OCI-LY1 (cell line): ENCODE measurements around the gene RUVBL2.

Source experiments
- H2AFZ ChIP-seq: fragments of 200-600 bp; sonication (generic), shearing (Covaris generic); 2 replicates; pipeline ENCODE4 v1.6.0; 2014; ENCODE audit warnings: antibody characterized with exemption, mild to moderate bottlenecking, low read length
- H3F3A ChIP-seq: fragments of 200-600 bp; sonication (generic), shearing (Covaris generic); 2 replicates; pipeline ENCODE4 v1.6.0; 2014; ENCODE audit warnings: mild to moderate bottlenecking, antibody characterized with exemption, low read length, moderate library complexity; ENCODE audit not compliant: insufficient read depth
- H3K27ac ChIP-seq: fragments of 200-600 bp; sonication (generic); 2 replicates; pipeline ENCODE4 v1.5.1; 2014; ENCODE audit warnings: low read length, mixed run types, mild to moderate bottlenecking, low read depth; ENCODE audit not compliant: poor library complexity, severe bottlenecking
- H3K27me3 ChIP-seq: fragments of 200-600 bp; sonication (generic); 2 replicates; pipeline ENCODE4 v1.6.0; 2014; ENCODE audit warnings: antibody characterized with exemption, mild to moderate bottlenecking, low read length, moderate library complexity; ENCODE audit not compliant: insufficient read depth
- H3K36me3 ChIP-seq: fragments of 200-600 bp; sonication (generic); 2 replicates; pipeline ENCODE4 v1.6.1; 2014; ENCODE audit warnings: mild to moderate bottlenecking, antibody characterized with exemption, low read length, moderate library complexity, mixed read lengths; ENCODE audit not compliant: insufficient read depth
- H3K4me1 ChIP-seq: fragments of 200-600 bp; sonication (generic); 2 replicates; pipeline ENCODE4 v1.5.1; 2014; ENCODE audit warnings: mild to moderate bottlenecking, low read length, moderate library complexity; ENCODE audit not compliant: insufficient read depth, severe bottlenecking
- H3K4me2 ChIP-seq: fragments of 200-600 bp; sonication (generic), shearing (Covaris generic); 2 replicates; pipeline ENCODE4 v1.6.1; 2014; ENCODE audit warnings: low read length
- H3K4me3 ChIP-seq: fragments of 200-600 bp; sonication (generic); 2 replicates; pipeline ENCODE4 v1.5.1; 2014; ENCODE audit warnings: low read length, low read depth, mild to moderate bottlenecking, mixed read lengths; ENCODE audit not compliant: poor library complexity, severe bottlenecking
- H3K79me2 ChIP-seq: fragments of 200-600 bp; shearing (Covaris generic); 2 replicates; pipeline ENCODE4 v1.6.1; 2016; ENCODE audit warnings: mixed run types, low read length, mixed read lengths; ENCODE audit not compliant: insufficient read depth
- H3K9ac ChIP-seq: fragments of 200-600 bp; sonication (generic), shearing (Covaris generic); 2 replicates; pipeline ENCODE4 v1.6.1; 2014; ENCODE audit warnings: mild to moderate bottlenecking, low read length, mixed read lengths
- H3K9me2 ChIP-seq: fragments of 200-600 bp; sonication (generic), shearing (Covaris generic); 2 replicates; pipeline ENCODE4 v1.6.1; 2014; ENCODE audit warnings: low read depth, mild to moderate bottlenecking, low read length, mixed read lengths
- H3K9me3 ChIP-seq: fragments of 200-600 bp; shearing (Covaris generic); 2 replicates; pipeline ENCODE4 v1.6.1; 2014; ENCODE audit warnings: low read length, mixed read lengths
- H4K20me1 ChIP-seq: fragments of 200-600 bp; sonication (generic), shearing (Covaris generic); 2 replicates; pipeline ENCODE4 v1.6.0; 2016; ENCODE audit warnings: mild to moderate bottlenecking, low read length; ENCODE audit not compliant: insufficient read depth
- EZH2 ChIP-seq: fragments of 200-600 bp; sonication (generic), shearing (Covaris generic); IDR thresholded peaks from 2 replicates; pipeline ENCODE4 v1.8.0; 2017; ENCODE audit warnings: borderline replicate concordance, mixed run types, mild to moderate bottlenecking, antibody characterized with exemption, low read length, moderate library complexity, mixed read lengths
- TF ChIP-seq, protein P1 (sequence below): fragments of 200-600 bp; sonication (generic), shearing (Covaris generic); IDR thresholded peaks from 2 replicates; pipeline ENCODE4 v1.5.1; 2017; ENCODE audit warnings: mild to moderate bottlenecking, antibody characterized with exemption, low read length, moderate library complexity, mixed read lengths

The RUVBL2 gene

DNA sequence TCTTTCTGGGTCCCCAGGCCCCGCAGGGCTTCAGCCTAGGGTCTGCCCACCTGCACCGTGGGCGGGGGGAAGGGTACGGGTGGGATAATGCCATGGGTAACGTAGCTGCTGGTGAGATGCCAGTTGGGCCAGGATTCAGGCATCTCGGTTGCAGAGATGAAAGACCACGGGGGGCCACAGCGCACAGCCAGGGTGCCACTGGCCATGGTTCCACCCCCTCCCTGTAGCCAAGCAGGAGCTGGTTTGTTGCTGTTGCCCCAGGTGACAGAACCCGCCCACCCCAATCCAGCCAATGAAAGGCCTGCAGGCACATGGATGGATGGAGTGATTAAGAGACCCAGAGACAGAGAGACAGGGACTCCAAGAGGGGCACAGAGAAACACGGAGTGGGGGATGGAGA, 64.9 kb downstream of the RUVBL2 start:
- no peak overlapping the region for H2AFZ ChIP-seq
- no peaks in the 10 kb centered on the region for H3K36me3 ChIP-seq
- H4K20me1 ChIP-seq, result no peaks in the 10 kb centered on the region
- H3K79me2 ChIP-seq, result no peaks in the 10 kb centered on the region
- no peaks in the 10 kb centered on the region for H3K9me2 ChIP-seq
- H3K4me1 ChIP-seq, result peaks cover 4% of the 10 kb centered on the region
- no peak overlapping the region for H3K27ac ChIP-seq
- H3K4me3 ChIP-seq, result no peak overlapping the region
- peaks cover 5% of the 10 kb centered on the region; the same call in 1 of the 2 replicates for H3K27me3 ChIP-seq
- H3K9me3 ChIP-seq, result no peaks in the 10 kb centered on the region
- no peak overlapping the region for H3K9ac ChIP-seq
- H3K4me2 ChIP-seq, result no peak overlapping the region
- TF ChIP-seq, protein P1, sequence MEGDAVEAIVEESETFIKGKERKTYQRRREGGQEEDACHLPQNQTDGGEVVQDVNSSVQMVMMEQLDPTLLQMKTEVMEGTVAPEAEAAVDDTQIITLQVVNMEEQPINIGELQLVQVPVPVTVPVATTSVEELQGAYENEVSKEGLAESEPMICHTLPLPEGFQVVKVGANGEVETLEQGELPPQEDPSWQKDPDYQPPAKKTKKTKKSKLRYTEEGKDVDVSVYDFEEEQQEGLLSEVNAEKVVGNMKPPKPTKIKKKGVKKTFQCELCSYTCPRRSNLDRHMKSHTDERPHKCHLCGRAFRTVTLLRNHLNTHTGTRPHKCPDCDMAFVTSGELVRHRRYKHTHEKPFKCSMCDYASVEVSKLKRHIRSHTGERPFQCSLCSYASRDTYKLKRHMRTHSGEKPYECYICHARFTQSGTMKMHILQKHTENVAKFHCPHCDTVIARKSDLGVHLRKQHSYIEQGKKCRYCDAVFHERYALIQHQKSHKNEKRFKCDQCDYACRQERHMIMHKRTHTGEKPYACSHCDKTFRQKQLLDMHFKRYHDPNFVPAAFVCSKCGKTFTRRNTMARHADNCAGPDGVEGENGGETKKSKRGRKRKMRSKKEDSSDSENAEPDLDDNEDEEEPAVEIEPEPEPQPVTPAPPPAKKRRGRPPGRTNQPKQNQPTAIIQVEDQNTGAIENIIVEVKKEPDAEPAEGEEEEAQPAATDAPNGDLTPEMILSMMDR, result no peak
- TF ChIP-seq EZH2, result no peak
- H3F3A ChIP-seq, result no peaks in the 10 kb centered on the region

DNA sequence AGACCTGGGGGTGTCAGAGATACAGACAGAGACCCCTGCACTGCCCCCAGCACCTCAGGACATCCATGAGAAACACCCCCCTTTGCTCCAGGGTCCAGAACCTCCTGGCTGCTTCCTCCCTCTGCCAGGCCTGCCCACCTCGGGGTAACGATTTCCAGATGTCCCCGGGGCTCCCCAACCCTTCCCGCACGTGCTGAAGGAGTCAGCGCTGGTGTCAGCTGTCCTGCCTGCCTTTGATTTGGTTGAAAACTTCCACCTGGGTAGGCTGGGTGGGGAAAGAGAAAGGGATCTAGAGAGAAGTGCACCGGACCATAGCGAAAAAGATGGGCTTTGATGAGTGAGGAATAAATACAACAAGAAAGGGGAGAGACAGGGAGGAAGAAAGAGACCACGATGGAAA, 65.4 kb downstream of the RUVBL2 start:
- no peaks in the 10 kb centered on the region for H4K20me1 ChIP-seq
- H3K36me3 ChIP-seq, result no peaks in the 10 kb centered on the region
- H3K4me3 ChIP-seq, result no peak overlapping the region
- no peaks in the 10 kb centered on the region for H3K9me3 ChIP-seq
- no peaks in the 10 kb centered on the region for H3K79me2 ChIP-seq
- peaks cover 4% of the 10 kb centered on the region for H3K4me1 ChIP-seq
- no peaks in the 10 kb centered on the region for H3K9me2 ChIP-seq
- H3K27ac ChIP-seq, result no peak overlapping the region
- no peaks in the 10 kb centered on the region for H3F3A ChIP-seq
- H3K9ac ChIP-seq, result no peak overlapping the region
- H3K4me2 ChIP-seq, result no peak overlapping the region
- no peak overlapping the region for H2AFZ ChIP-seq
- H3K27me3 ChIP-seq, result peaks cover 5% of the 10 kb centered on the region; the same call in 1 of the 2 replicates
- TF ChIP-seq EZH2, result no peak
- TF ChIP-seq, protein P1, result no peak

DNA sequence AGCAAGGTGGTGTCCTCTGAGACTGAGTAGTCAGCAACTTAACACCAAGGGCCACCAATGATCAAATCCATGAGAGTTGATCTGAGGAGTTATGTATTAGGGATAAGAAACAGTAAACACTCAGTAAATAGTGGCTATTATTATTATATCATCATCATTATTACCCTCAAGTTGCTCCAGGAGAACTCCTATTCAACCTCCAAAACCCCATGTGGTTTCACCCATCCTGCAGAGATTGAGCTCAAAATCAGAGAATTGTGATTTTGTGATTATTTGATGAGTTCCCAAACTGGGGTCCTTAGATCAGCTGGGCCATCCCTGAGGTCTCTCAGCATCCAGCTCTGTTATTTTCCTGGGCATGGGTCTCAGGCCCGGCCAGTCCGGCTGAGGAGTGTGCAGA, 67.3 kb downstream of the RUVBL2 start:
- Histone ChIP-seq H3K9me3 (no peaks in the 10 kb centered on the region), H3K4me3 (no peak overlapping the region), H3K9me2 (no peaks in the 10 kb centered on the region), H3K36me3 (no peaks in the 10 kb centered on the region), H3K27me3 (peaks cover 10% of the 10 kb centered on the region; the same call in 1 of the 2 replicates), H3K27ac (no peak overlapping the region), H3F3A (no peaks in the 10 kb centered on the region), H3K4me1 (peaks cover 4% of the 10 kb centered on the region), H3K9ac (no peak overlapping the region), H2AFZ (no peak overlapping the region), H3K79me2 (no peaks in the 10 kb centered on the region), H3K4me2 (no peak overlapping the region), H4K20me1 (no peaks in the 10 kb centered on the region)
- TF ChIP-seq, protein P1, result no peak
- TF ChIP-seq EZH2, result no peak
